Inferior parietal cortex (tissue), 1 donor: Measurements from ENCODE around the gene ORMDL1.
"Not testable (repeated sequence)": the region's sequence is repeated elsewhere in the genome, so short reads cannot be mapped to it uniquely, and the experiment has no call there.

ENCODE experiments used
- DNase-seq: peaks from one replicate; pipeline ENCODE4 v3.0.0-alpha.2; 2016; ENCODE audit errors: extremely low spot score

Gene ORMDL1

GRCh38 chr2:189770590-189771322, 13.4 kb downstream of the ORMDL1 start:
- DNase-seq: no peak

- no peak for DNase-seq
Observed at GRCh38 chr2:189763908-189764661, 20.1 kb downstream of the ORMDL1 start.

DNA sequence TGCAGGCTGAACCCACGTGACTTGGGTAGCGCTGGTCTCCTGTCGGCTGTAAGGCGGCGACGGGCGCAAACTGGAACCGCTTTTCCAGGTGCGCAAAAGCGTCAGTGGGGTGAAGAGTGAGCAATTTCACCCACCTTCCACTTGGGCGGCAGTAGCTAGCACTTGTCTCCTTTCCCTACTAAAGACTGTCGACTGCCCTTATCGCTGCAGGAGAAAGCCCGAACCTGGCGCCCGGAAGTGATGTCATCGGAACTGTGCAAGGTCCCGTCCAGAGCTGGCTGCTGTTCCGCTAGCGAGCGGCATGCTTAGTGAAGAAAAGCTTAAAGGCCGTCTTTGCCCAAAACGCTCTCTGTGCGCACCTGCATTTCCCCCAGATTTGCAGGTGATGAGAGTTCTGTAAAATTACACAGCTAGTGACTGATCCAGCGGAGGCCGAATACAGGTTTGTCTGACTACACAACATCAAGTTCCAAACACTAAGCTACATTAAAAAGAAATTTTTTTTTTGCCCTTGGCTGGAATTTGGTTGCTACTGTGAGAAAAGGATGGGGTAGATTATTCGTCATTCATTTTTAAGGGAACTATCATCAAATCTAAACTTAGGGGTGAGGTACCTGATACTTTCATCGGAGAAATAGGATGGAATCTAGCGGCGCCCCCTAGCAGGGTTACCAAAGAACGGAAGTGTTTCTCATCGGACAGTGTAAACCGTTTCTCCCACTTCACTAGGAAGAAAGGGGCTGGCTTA, 21.4 kb downstream of the ORMDL1 start, which contains the start of gene OSGEPL1:
OSGEPL1 (minus strand) TSS at position 242 of the 748 bp plus-strand sequence. CDS start 1,152 bp downstream, outside the sequence.
- DNase-seq: peak; percentile 96

DNA sequence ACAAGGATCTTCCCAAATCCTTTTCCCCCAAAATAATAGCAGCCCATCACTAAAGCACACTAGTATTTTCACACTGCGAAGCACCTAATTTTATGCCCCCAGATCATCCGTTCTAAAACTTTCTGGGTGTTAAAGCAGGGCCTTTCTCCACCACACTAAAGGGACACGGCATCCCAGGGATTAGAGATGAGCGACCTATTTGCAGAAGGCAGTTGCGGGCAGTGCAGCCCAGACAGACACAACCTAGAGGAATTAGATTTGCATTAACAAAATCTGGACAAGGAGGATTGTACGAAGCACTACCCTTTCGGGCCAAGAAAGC, 21.9 kb downstream of the ORMDL1 start:
- no peak for DNase-seq

DNA sequence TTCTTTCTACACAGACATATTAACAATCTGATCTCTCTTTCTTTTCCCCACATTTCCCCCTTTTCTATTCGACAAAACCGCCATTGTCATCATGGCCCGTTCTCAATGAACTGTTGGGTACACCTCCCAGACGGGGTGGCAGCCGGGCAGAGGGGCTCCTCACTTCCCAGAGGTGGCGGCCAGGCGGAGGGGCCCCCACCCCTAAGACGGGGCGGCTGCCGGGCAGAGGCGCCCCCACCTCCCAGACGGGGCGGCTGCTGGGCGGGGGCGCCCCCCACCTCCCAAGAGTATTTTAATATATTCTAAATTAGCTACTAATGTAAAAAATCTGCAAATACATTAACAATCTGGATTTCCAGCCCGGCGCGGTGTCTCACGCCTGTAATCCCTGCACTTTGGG, 24.0 kb downstream of the ORMDL1 start:
- not testable (repeated sequence) for DNase-seq

DNA sequence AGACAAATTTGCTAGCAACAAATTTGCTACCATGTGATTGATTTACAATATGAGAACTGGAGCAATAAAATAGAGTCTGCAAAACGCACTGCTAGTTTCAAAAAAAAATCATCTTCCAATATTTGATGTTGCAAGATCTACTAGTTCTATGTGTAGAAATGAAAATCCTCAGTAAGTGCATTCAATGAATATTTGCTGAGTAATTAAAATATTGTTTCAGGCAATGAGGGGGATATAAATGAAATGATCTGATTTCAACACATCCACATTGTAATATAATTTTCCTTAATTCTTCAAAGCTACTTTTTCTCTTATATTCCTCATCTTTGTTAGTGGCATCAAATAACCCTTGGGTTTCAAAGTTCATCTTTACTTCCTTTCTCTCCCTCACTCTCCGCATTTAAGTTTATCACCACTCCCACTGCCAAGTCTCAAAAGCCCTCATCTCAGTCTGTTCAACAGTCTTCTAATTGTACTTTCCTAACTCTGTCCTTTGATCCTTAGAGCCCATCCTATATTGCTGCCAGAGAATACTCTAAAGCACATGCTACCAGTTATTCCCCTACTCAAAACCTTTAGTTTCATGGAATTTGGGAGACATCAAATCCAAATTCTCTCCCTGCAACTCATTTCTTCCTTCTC, 27.7 kb downstream of the ORMDL1 start:
- DNase-seq: no peak

- DNase-seq: peak; percentile 28
Observed at GRCh38 chr2:189751080-189751658, 33.0 kb downstream of the ORMDL1 start.

GRCh38 chr2:189729430-189729829, 54.7 kb downstream of the ORMDL1 start:
- no peak for DNase-seq

DNA sequence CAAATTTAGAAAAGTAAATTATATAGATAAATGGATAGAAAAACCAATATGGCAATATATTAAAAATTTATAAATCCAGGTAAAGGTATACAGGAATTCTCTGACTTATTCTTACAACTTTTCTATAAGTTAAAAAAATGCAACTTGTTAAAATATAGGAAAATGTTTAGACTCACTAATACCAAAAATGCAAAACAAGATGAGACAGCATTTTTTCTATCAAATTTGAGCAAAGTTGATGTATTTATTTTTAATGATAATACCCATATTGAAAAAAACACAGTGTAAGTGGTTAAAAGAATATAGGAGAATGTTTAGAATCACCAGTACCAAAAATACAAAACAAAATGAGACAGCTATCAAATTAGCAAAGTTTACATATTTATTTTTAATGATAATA, 57.3 kb downstream of the ORMDL1 start:
- no peak for DNase-seq

GRCh38 chr2:189726271-189726670, 57.9 kb downstream of the ORMDL1 start:
- no peak for DNase-seq

DNA sequence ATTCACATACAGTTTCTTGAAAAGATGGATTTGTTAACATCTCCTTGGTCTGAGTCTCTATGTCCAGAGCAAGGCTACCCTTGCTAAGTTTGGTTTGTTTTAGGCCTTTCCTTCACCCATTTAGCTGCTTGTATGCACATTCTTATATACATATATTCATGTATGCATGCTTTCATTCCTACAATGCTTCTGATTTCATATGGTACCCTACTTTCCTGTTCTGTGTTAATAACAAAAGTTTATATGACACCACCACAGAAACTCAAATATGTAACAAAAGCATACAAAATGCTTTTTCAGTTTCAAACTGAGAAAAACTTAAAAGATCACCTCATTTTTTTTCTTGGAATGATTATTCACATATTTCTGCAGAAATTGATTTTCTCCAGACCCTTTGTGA, 60.9 kb downstream of the ORMDL1 start:
- no peak for DNase-seq
